NCI-H2107 treated with DMSO at 0.1 percent for 48 hours (cell line): ENCODE results near the gene SORD.

Experiments used
- DNase-seq: peaks from one replicate; lab custom pipeline; 2025; ENCODE audit not compliant: unreplicated experiment; lab: John Stamatoyannopoulos, UW

The SORD gene

GRCh38 chr15:45114751-45115085, 91.7 kb downstream of the SORD start:
- DNase-seq: no peak

GRCh38 chr15:45115312-45115820, 92.4 kb downstream of the SORD start:
- no peak for DNase-seq

GRCh38 chr15:45116006-45116481, 93.0 kb downstream of the SORD start:
- no peak for DNase-seq

GRCh38 chr15:45116482-45117307, 93.7 kb downstream of the SORD start:
- DNase-seq: no peak

GRCh38 chr15:45117308-45118130, 94.5 kb downstream of the SORD start:
- no peak for DNase-seq

- peak; percentile 66 for DNase-seq
Observed at GRCh38 chr15:45118131-45118588, 95.2 kb downstream of the SORD start.

- DNase-seq: no peak
Observed at GRCh38 chr15:45118996-45119395, 96.0 kb downstream of the SORD start.

- no peak for DNase-seq
Observed at GRCh38 chr15:45120081-45120972, 97.3 kb downstream of the SORD start.

- DNase-seq: no peak
Observed at GRCh38 chr15:45121020-45121419, 98.0 kb downstream of the SORD start.

- DNase-seq: no peak
Observed at GRCh38 chr15:45121706-45122417, 98.9 kb downstream of the SORD start.

- no peak for DNase-seq
Observed at GRCh38 chr15:45122719-45123118, 99.7 kb downstream of the SORD start.

- DNase-seq: no peak
Observed at GRCh38 chr15:45123397-45123796, 100.4 kb downstream of the SORD start.

- DNase-seq: no peak
Observed at GRCh38 chr15:45126535-45127158, 103.7 kb downstream of the SORD start.
